Mesodermal cell (in vitro differentiated cells): ENCODE data around the gene SMPD2.
A peak's percentile ranks its signal among the peaks of the same experiment; 100 is the strongest.

ENCODE experiments used
- H3K27ac ChIP-seq: 2 replicates; pipeline ENCODE4 v1.7.0; 2013; ENCODE audit warnings: mild to moderate bottlenecking, low read depth, low read length, moderate library complexity; ENCODE audit not compliant: severe bottlenecking
- H3K36me3 ChIP-seq: 2 replicates; pipeline ENCODE4 v1.7.1; 2013; ENCODE audit warnings: mild to moderate bottlenecking, low read length, moderate library complexity; ENCODE audit not compliant: control insufficient read depth, insufficient read depth
- H3K4me1 ChIP-seq: one replicate; pipeline ENCODE4 v1.7.1; 2013; ENCODE audit warnings: mild to moderate bottlenecking, low read length; ENCODE audit not compliant: insufficient read depth, control insufficient read depth, poor library complexity, severe bottlenecking
- H3K4me3 ChIP-seq: 2 replicates; pipeline ENCODE4 v1.7.0; 2013; ENCODE audit warnings: low read length, control low read depth, mild to moderate bottlenecking; ENCODE audit not compliant: insufficient read depth, poor library complexity, severe bottlenecking; ENCODE audit errors: extremely low read depth
- H3K9me3 ChIP-seq: 2 replicates; pipeline ENCODE4 v1.7.1; 2013; ENCODE audit warnings: mild to moderate bottlenecking, low read length, moderate library complexity; ENCODE audit not compliant: control insufficient read depth
- WGBS, 2 experiments: methylation state at CpG; one replicate each; pipeline ENCODE4 v1.1.5; 2013; ENCODE audit warnings: missing lambda C conversion rate in 2 of 2; ENCODE audit not compliant: insufficient coverage in 2 of 2; 5-methylcytosine and 5-hydroxymethylcytosine counted together

The SMPD2 gene

DNA sequence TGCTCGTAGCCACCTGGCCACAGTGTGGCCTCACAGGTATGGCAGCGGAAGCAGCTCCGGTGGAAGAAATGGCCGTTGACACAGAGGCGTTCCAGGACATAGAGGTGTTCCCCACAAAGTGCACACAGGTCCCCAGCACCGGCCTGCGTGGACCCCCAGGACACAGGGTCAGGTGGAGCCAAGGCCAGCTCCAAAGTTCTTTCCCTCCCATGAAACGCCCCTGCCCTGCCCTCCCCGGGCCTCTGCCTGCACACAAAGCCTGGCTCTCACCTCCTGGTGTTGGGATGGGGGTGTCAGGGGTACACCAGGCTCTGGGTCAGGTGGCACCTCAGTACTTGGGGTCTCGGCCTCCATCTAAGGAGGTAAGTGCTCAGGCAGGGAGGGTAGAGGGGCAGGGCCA is 6.6 kb downstream of the SMPD2 start:
- H3K9me3 ChIP-seq: no peaks in the 10 kb centered on the region
- H3K36me3 ChIP-seq: peaks cover 89% of the 10 kb centered on the region
- no peaks in the 10 kb centered on the region for H3K4me1 ChIP-seq
- no peak overlapping the region for H3K27ac ChIP-seq
- H3K4me3 ChIP-seq: no peak overlapping the region
- 92 to 94% methylated on average over 3 to 6 of the region's 10 CpGs for WGBS, 2 experiments

DNA sequence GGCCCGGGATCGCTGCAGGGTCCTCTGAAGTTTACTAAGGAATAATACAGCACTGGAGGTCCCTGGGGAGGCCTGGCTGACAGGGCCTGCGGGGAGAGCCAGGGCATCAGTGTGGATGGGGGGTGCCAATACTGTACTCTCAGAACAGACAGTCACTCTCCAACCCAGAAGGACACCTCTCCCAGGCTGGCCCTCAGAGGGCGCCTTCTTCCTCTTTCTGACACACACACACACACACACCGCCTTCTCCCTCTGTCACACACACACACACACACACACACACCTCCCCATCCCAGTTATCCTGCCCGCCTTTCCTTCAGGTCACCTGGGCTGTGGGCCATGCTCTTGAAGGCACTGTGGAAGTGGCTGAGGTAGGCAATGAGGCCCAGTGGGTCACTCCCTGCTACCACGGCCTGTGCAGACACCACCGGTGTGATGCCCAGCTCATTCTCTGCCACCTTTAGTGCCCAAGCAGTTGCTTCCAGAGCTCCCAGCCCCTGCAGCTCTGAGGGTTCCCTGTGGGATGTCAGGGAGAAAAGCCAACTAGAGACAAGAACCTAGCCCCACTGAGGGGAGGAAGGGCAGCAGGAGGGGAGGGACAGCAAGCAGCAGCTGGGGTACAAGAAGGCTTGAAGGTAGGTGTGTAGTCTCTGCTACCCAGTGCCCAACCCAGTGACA is 7.5 kb downstream of the SMPD2 start:
- H3K4me1 ChIP-seq: peaks cover under 1% of the 10 kb centered on the region
- WGBS, 2 experiments: 82 to 86% methylated on average over 1 to 2 of the region's 8 CpGs
- H3K9me3 ChIP-seq: no peaks in the 10 kb centered on the region
- no peak overlapping the region for H3K27ac ChIP-seq
- no peak overlapping the region for H3K4me3 ChIP-seq
- peaks cover 88% of the 10 kb centered on the region for H3K36me3 ChIP-seq

DNA sequence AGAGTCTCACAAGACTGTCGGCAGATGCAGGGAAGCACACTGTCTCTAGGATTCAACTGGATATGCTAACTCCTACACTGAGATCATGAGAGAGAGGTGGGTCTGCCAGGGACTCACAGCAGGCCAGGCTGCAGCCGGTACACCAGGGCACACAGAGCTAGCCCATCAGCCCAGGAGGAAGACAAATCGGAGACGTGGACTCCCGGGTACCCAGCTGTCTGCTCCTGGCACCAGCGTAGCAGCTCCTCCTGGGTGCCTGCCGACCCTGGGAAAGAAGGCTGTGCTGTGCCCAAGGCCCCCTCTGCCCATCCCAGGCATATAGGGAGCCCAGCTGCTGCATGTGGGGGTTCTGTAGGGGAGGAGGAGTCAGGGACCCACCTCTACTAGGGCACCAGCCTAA is 8.1 kb downstream of the SMPD2 start:
- Histone ChIP-seq H3K36me3 (peaks cover 89% of the 10 kb centered on the region), H3K4me1 (peaks cover 6% of the 10 kb centered on the region), H3K9me3 (no peaks in the 10 kb centered on the region), H3K4me3 (no peak overlapping the region), H3K27ac (no peak overlapping the region)
- WGBS, 2 experiments: 87 to 95% methylated on average over 4 to 5 of the region's 7 CpGs

DNA sequence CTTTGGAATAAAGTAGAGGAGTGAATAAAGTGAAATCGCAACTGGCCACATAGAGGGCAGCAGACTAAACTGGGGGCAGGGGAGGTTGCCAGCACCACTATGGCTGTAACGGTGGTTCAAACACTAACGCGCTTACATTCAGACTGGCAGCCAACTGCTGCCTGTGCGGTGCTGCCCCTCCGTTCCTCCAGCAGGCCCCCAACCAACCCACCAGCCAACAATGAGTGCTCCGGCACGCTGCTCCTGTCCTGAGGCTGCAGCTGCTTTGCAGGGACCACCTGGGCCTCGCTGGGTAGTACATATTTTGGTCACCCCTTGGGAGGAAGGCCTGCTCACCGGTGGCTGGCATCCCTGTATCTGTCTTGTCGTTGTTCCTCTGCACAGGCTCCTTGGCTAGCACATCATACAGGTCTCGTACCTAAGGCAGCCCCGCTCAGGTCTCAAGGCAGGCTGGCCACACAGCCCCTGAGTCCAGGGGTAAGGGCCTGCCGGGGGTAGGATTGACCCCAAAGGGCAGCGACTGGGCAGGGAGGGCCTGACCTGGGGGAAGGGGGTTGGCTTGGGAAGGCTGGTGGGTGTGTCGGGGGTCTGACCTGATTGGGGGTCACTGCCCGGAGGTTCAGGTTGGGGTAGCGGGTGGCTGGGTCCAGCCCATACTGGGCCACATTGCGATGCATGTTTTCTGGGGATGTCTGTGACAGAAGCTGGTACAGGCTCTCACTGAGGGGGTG is 8.7 kb downstream of the SMPD2 start:
- Histone ChIP-seq H3K4me3 (no peak overlapping the region), H3K9me3 (no peaks in the 10 kb centered on the region), H3K4me1 (peaks cover 12% of the 10 kb centered on the region), H3K36me3 (peaks cover 86% of the 10 kb centered on the region), H3K27ac (no peak overlapping the region)
- WGBS, 2 experiments: 95 to 98% methylated on average over 15 of the region's 19 CpGs

DNA sequence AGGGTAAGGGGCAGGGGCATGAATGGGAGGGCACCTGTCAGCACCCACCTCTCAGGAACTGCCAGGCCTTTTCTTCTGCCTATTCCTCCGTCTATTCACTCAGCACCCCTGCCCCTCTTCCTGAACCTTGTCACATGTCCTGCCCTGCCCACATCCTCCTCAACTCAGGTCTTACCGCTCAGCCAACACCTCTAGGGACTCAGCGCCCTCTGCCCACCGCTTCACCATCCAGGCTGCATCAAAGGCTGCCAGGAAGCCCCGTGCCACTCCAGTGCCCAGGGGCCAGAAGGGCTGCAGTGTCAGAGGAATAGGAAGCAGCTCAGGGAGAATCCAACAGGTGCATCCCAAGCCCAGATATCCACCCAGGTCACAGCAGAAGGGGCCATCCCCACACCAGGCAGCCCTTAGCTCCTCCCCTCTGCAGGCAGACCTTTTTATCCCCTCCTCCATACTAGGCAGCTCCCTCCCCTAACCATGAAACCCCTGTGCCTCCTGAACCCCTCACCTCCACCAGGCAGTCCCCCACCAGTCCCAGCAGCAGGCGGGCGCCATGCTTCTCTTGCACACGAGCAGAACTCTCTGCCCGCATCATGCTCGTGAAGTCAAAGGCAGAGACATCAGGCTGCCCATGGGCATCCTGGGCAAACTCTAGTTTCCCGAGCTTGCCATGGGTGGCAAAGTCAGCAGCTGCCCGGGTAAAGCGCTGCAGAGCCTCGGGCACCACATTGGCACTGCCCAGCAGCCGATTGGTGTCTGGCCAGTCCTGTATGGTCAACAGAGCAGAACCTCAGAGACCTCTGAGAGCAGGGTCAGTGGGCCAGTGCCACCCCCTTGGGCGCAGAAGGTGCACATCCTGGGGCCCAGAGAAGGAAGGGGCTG is 9.5 kb downstream of the SMPD2 start:
- Histone ChIP-seq H3K4me3 (no peak overlapping the region), H3K4me1 (peaks cover 16% of the 10 kb centered on the region), H3K27ac (no peak overlapping the region), H3K36me3 (peaks cover 79% of the 10 kb centered on the region), H3K9me3 (no peaks in the 10 kb centered on the region)
- 90 to 91% methylated on average over 13 of the region's 16 CpGs for WGBS, 2 experiments

DNA sequence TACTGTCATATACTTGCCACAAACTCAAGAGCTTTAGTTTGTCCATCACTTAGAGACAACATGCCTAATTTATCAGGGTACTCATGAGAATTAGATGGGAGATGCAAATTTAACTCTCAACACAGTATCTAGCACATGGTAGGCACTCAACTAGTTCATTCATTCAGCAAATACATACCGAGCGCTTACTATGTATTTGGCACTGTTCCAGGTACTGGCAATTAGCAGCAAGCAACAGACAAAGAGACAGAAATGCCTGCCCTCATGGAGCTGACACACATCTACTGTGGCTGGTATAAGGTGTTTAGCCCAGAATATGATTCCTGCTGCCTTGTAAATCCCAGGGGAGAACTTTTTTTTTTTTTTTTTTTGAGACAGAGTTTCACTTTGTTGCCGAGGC is 10.3 kb downstream of the SMPD2 start:
- Histone ChIP-seq H3K4me3 (no peak overlapping the region), H3K9me3 (no peaks in the 10 kb centered on the region), H3K36me3 (peaks cover 71% of the 10 kb centered on the region), H3K4me1 (peaks cover 16% of the 10 kb centered on the region), H3K27ac (no peak overlapping the region)
- WGBS, 2 experiments: 97 to 100% methylated on average over 2 to 3 of the region's 3 CpGs

DNA sequence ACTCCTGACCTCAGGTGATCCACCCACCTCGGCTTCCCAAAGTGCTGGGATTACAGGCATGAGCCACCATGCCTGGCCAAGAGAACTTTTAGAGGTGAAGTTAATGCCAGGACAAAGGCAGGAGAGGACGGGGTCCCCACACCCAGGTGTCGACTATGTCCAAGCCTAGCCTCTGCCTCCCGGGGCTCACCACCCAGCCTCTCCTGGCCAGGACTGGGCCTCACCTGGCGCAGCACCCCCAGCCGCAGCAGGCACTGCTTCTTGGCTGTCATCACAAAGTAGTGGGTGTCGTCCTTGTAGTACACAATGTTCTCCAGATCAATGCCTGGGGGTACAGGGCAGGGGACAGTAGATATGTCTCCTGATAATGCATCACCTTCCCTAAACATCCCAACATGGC is 10.9 kb downstream of the SMPD2 start:
- H3K9me3 ChIP-seq: no peaks in the 10 kb centered on the region
- no peak overlapping the region for H3K27ac ChIP-seq
- H3K4me1 ChIP-seq: peaks cover 16% of the 10 kb centered on the region
- H3K4me3 ChIP-seq: no peak overlapping the region
- WGBS, 2 experiments: 95% methylated on average over 5 to 6 of the region's 7 CpGs
- H3K36me3 ChIP-seq: peaks cover 66% of the 10 kb centered on the region

DNA sequence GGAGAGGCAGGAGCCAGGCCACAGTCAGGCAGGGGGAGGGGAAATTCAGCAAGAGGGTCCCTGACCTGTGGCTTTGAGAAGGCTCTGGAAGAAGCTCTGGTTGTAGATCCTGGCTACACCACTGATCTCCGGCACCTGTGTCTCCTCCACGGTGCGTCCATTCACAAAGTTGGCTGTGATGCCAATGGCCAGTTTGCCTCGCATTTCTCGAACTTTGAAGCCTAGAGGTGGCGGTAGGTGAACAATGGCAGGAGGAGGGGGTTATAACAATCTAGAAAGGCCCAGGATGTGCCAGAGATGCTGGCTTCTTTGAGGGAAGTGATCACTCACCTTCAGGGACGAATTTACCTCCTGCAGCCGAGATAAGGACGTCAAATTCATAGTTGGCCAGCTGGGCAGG is 11.7 kb downstream of the SMPD2 start:
- H3K36me3 ChIP-seq: peaks cover 58% of the 10 kb centered on the region
- no peaks in the 10 kb centered on the region for H3K9me3 ChIP-seq
- H3K4me1 ChIP-seq: peaks cover 16% of the 10 kb centered on the region
- no peak overlapping the region for H3K27ac ChIP-seq
- 90 to 100% methylated on average over 7 to 9 of the region's 9 CpGs for WGBS, 2 experiments
- H3K4me3 ChIP-seq: no peak overlapping the region

DNA sequence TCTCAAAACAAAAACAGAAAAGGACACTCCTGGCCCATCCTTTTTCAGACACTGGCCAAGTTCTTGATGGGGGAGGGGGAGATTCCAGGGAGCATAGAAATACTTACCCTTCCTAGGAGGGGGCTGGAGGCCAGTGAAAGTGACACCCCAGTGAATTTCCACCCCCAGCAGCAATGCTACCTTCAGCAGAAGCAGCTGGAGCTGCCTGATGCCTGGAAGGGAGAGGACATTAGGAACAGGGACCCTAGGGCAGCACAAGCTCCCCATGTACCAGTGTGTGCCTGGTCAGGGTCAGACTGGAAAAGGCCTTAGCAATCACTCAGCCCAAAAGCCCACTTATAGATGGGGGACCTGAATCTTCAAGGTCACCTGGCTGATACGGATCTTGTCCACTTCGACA is 12.6 kb downstream of the SMPD2 start:
- peaks cover 50% of the 10 kb centered on the region for H3K36me3 ChIP-seq
- 96 to 100% methylated on average over 2 of the region's 2 CpGs for WGBS, 2 experiments
- H3K27ac ChIP-seq: no peak overlapping the region
- no peaks in the 10 kb centered on the region for H3K9me3 ChIP-seq
- H3K4me3 ChIP-seq: no peak overlapping the region
- H3K4me1 ChIP-seq: peaks cover 16% of the 10 kb centered on the region

DNA sequence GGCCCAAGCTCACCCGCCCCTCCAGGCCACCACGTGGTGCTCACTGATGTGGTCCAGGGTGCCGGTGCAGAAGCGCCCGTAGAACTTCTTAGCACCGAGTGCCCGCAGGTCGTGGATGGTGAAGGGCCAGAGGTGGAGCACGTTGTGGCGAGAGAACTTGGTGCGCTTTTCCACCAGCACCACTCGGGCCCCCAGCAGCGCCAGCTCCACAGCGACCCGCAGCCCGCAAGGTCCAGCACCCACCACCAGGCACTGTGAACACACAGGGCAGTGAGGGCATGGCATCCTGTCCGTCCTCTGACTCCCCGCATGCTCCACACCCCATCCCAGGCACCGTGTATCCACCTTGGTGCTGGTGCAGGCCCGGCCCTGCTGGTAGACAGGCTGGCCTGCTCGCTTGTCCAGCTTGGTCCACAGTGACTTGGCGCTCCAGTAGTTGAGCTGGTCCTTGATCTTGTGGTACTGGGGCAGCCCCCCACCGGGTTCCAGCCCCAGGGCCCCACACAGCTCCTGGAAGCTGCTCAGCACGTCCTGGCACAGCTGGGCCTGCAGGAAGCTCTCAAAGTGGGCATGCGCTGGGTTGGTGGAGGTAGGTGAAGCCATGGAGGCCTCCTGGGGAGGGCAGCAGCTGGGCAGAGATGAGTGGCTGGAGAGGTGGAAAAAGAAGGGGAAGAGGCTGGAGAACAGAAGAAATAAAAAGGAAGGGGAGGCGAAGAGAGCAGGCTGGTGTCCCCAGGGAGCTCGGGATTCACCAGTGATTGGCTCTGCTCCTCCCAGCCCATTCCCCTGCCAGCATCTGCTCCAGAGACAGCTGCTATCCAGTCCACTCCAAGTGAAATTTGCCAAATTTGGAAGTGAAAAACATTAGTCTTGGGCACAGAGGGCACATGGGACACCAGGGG is 13.3 kb downstream of the SMPD2 start:
- peaks cover 16% of the 10 kb centered on the region for H3K4me1 ChIP-seq
- H3K36me3 ChIP-seq: peaks cover 47% of the 10 kb centered on the region
- H3K9me3 ChIP-seq: no peaks in the 10 kb centered on the region
- 90 to 96% methylated on average over 21 to 26 of the region's 27 CpGs for WGBS, 2 experiments
- peak overlapping the region; percentile 69 for H3K4me3 ChIP-seq
- no peak overlapping the region for H3K27ac ChIP-seq
